ENCODE results near the gene MUSK.

GRCh38 chr9:110812886-110813285 lies 144.3 kb downstream of the MUSK start:
- TF ChIP-seq CTCF (IDR thresholded peaks at IDR 0.05) (no peak), POLR2A (IDR thresholded peaks at IDR 0.05; ENCODE audit: low read length) (no peak), PBX3 (IDR thresholded peaks at IDR 0.05) (no peak), RNF2 (IDR thresholded peaks at IDR 0.05; ENCODE audit: borderline replicate concordance, low read depth) (no peak)
